ENCODE data around the gene GRSF1.

- TF ChIP-seq, protein P1, sequence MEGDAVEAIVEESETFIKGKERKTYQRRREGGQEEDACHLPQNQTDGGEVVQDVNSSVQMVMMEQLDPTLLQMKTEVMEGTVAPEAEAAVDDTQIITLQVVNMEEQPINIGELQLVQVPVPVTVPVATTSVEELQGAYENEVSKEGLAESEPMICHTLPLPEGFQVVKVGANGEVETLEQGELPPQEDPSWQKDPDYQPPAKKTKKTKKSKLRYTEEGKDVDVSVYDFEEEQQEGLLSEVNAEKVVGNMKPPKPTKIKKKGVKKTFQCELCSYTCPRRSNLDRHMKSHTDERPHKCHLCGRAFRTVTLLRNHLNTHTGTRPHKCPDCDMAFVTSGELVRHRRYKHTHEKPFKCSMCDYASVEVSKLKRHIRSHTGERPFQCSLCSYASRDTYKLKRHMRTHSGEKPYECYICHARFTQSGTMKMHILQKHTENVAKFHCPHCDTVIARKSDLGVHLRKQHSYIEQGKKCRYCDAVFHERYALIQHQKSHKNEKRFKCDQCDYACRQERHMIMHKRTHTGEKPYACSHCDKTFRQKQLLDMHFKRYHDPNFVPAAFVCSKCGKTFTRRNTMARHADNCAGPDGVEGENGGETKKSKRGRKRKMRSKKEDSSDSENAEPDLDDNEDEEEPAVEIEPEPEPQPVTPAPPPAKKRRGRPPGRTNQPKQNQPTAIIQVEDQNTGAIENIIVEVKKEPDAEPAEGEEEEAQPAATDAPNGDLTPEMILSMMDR (IDR thresholded peaks at IDR 0.05), result no peak
- no peak for TF ChIP-seq POLR2A (IDR thresholded peaks at IDR 0.05)
Observed at GRCh38 chr4:70868778-70869177, 29.1 kb upstream of the GRSF1 start.

All from prostate gland (tissue), 2 donors.